ENCODE measurements around the gene CACNA1G.

The CACNA1G gene
- total RNA-seq, result 0 to 0.49 (median 0.37) reads per million in 4 experiments

GRCh38 chr17:50560185-50560824 is at the start of gene CACNA1G:
TSS of gene CACNA1G (plus strand) at chr17:50560715. CDS start at chr17:50561460, 745 bp downstream.
- DNase-seq, result peak; percentile 74

- no peak for DNase-seq
Observed at GRCh38 chr17:50511058-50511457, 49.5 kb upstream of the CACNA1G start.

GRCh38 chr17:50513495-50513894 is 47.0 kb upstream of the CACNA1G start:
- DNase-seq, result no peak

GRCh38 chr17:50514388-50514787 is 46.1 kb upstream of the CACNA1G start:
- no peak for DNase-seq

- no peak for DNase-seq
Observed at GRCh38 chr17:50514936-50515702, 45.4 kb upstream of the CACNA1G start.

- no peak for DNase-seq
Observed at GRCh38 chr17:50517011-50517410, 43.5 kb upstream of the CACNA1G start.

GRCh38 chr17:50517504-50518383 is 42.8 kb upstream of the CACNA1G start:
- no peak for DNase-seq

GRCh38 chr17:50518384-50519023 is 42.0 kb upstream of the CACNA1G start:
- no peak for DNase-seq

- DNase-seq, result no peak
Observed at GRCh38 chr17:50519141-50519834, 41.2 kb upstream of the CACNA1G start.

GRCh38 chr17:50520483-50520882 is 40.0 kb upstream of the CACNA1G start:
- no peak for DNase-seq

- DNase-seq, result no peak
Observed at GRCh38 chr17:50521514-50521913, 39.0 kb upstream of the CACNA1G start.

- no peak for DNase-seq
Observed at GRCh38 chr17:50522766-50523165, 37.7 kb upstream of the CACNA1G start.

GRCh38 chr17:50523208-50523607 is 37.3 kb upstream of the CACNA1G start:
- DNase-seq, result no peak

- no peak for DNase-seq
Observed at GRCh38 chr17:50524838-50525237, 35.7 kb upstream of the CACNA1G start.

GRCh38 chr17:50527155-50527762 is 33.3 kb upstream of the CACNA1G start:
- DNase-seq, result no peak

GRCh38 chr17:50527949-50528474 is 32.5 kb upstream of the CACNA1G start:
- DNase-seq, result no peak

GRCh38 chr17:50529849-50530248 is 30.7 kb upstream of the CACNA1G start:
- no peak for DNase-seq

- DNase-seq, result no peak
Observed at GRCh38 chr17:50531428-50532025, 29.0 kb upstream of the CACNA1G start.

- no peak for DNase-seq
Observed at GRCh38 chr17:50532452-50533024, 28.0 kb upstream of the CACNA1G start, which contains the start of gene EPN3. TSS of gene EPN3 (plus strand) at chr17:50532735. CDS start at chr17:50536557, 3,822 bp downstream.

- no peak for DNase-seq
Observed at GRCh38 chr17:50533185-50533584, 27.3 kb upstream of the CACNA1G start.

All from effector CD8-positive, alpha-beta T cell (primary cell).